ENCODE data around the gene C12orf42. TPM values are rescaled to one million over a fixed set of nuclear protein-coding genes. Genes with fewer than 3 reads are reported as not detected.

Gene C12orf42
- total RNA-seq, 2 donors from 2014 or later: not detected

DNA sequence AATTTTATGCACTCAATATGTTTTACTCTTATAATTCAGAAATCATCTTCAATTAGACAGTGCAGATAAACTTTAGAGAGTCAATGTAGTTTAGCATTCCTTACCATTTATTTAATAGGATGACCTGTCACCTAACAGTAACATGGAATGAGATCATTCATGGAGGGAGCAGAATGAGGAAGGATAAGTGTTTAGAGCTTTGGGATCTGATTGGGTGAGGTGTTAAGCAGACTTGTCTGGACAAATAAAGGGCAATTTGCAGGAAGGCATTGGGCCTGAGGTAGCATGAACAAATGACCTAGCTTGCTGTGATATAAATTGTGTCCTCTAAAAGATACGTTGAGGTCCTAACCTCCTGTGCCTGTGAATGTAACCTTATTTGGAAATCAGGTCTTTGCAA, 187.4 kb downstream of the C12orf42 start:
- no peaks in the 10 kb centered on the region for H3K9me3 ChIP-seq
- no peak for TF ChIP-seq CTCF (IDR thresholded peaks at IDR 0.05)
- H3K36me3 ChIP-seq: no peaks in the 10 kb centered on the region
- H3K27me3 ChIP-seq (replicated peaks; ENCODE audit: insufficient read depth): no peaks in the 10 kb centered on the region
- H3K4me1 ChIP-seq (ENCODE audit: control insufficient read depth in 1 of 2, low read depth in 2 of 2): no peaks in the 10 kb centered on the region
- DNase-seq (ENCODE audit: low spot score) (no peak), ATAC-seq (ENCODE audit: insufficient number of reproducible peaks, low FRiP score, low read depth) (no peak)
- H3K27ac ChIP-seq: no peak overlapping the region
- no peak overlapping the region for H3K4me3 ChIP-seq

GRCh38 chr12:103303484-103303883, 192.3 kb downstream of the C12orf42 start:
- no peaks in the 10 kb centered on the region for H3K9me3 ChIP-seq
- H3K36me3 ChIP-seq: no peaks in the 10 kb centered on the region
- H3K4me3 ChIP-seq: no peak overlapping the region
- no peak for DNase-seq (ENCODE audit: low spot score)
- no peaks in the 10 kb centered on the region for H3K27me3 ChIP-seq (replicated peaks; ENCODE audit: insufficient read depth)
- no peaks in the 10 kb centered on the region for H3K4me1 ChIP-seq (ENCODE audit: control insufficient read depth in 1 of 2, low read depth in 2 of 2)
- TF ChIP-seq CTCF (IDR thresholded peaks at IDR 0.05): no peak
- ATAC-seq (ENCODE audit: insufficient number of reproducible peaks, low FRiP score, low read depth): no peak
- H3K27ac ChIP-seq: no peak overlapping the region

GRCh38 chr12:103301642-103302591, 193.9 kb downstream of the C12orf42 start:
- DNase-seq (ENCODE audit: low spot score) (no peak), ATAC-seq (ENCODE audit: insufficient number of reproducible peaks, low FRiP score, low read depth) (no peak)
- Histone ChIP-seq H3K4me3 (no peak overlapping the region), H3K27ac (no peak overlapping the region), H3K4me1 (ENCODE audit: control insufficient read depth in 1 of 2, low read depth in 2 of 2) (no peaks in the 10 kb centered on the region), H3K9me3 (no peaks in the 10 kb centered on the region), H3K27me3 (replicated peaks; ENCODE audit: insufficient read depth) (no peaks in the 10 kb centered on the region), H3K36me3 (no peaks in the 10 kb centered on the region)
- TF ChIP-seq CTCF (IDR thresholded peaks at IDR 0.05): no peak

DNA sequence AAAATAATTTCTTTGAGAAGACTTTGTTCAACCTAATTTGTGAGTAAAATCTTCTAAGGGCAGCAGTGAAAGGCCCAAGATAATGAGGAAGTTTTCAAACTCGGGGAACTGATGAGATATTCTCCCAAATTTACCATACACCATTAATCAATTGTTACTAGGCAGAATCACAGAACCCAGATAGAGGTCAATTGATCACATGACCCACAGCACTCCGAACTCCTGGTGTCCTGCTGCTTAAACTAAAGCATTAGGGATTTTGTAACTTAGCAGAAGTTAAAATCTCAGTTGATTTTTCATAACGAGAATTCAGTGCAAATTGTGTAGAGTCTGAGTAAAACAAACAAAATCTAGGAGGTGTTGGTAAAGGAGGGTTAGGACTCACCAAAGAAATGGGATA, 207.8 kb downstream of the C12orf42 start:
- DNase-seq (ENCODE audit: low spot score): no peak
- no peaks in the 10 kb centered on the region for H3K36me3 ChIP-seq
- no peaks in the 10 kb centered on the region for H3K27me3 ChIP-seq (replicated peaks; ENCODE audit: insufficient read depth)
- no peak overlapping the region for H3K27ac ChIP-seq
- H3K4me1 ChIP-seq (ENCODE audit: control insufficient read depth in 1 of 2, low read depth in 2 of 2): no peaks in the 10 kb centered on the region
- no peak for TF ChIP-seq CTCF (IDR thresholded peaks at IDR 0.05)
- H3K9me3 ChIP-seq: peaks cover 3% of the 10 kb centered on the region
- no peak for ATAC-seq (ENCODE audit: insufficient number of reproducible peaks, low FRiP score, low read depth)
- no peak overlapping the region for H3K4me3 ChIP-seq

- no peak for DNase-seq (ENCODE audit: low spot score)
- Histone ChIP-seq H3K9me3 (no peaks in the 10 kb centered on the region), H3K36me3 (no peaks in the 10 kb centered on the region), H3K27me3 (replicated peaks; ENCODE audit: insufficient read depth) (no peaks in the 10 kb centered on the region), H3K27ac (no peak overlapping the region), H3K4me1 (ENCODE audit: control insufficient read depth in 1 of 2, low read depth in 2 of 2) (no peaks in the 10 kb centered on the region), H3K4me3 (no peak overlapping the region)
- no peak for TF ChIP-seq CTCF (IDR thresholded peaks at IDR 0.05)
- no peak for ATAC-seq (ENCODE audit: insufficient number of reproducible peaks, low FRiP score, low read depth)
Measured at GRCh38 chr12:103282124-103282523, 213.6 kb downstream of the C12orf42 start.
